COR-L47 (cell line): ENCODE data around the gene IL1RAPL1.
"Not testable (repeated sequence)": the region's sequence is repeated elsewhere in the genome, so short reads cannot be mapped to it uniquely, and the experiment has no call there.

Source experiments
- DNase-seq: peaks from one replicate; lab custom pipeline; 2025; lab: John Stamatoyannopoulos, UW

The IL1RAPL1 gene

DNA sequence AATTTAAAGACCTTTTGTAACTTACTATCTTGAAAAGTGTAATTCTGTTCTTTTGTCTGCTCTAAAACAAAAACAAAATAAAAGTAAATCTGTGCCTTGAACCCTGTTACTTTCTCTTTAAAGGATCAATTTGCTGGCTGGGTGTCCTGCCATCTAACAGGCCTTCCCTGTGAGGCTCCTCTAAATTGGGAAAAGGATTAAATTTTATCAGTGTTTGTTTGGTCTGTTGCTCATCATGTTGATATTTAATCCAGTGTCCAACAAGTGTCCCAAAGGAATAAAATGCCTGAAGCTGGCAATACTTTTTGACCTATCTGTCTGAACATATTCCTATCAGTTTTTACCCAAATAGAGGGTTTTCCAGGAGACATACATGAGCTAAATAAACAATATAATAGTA, 688.7 kb downstream of the IL1RAPL1 start:
- no peak for DNase-seq

DNA sequence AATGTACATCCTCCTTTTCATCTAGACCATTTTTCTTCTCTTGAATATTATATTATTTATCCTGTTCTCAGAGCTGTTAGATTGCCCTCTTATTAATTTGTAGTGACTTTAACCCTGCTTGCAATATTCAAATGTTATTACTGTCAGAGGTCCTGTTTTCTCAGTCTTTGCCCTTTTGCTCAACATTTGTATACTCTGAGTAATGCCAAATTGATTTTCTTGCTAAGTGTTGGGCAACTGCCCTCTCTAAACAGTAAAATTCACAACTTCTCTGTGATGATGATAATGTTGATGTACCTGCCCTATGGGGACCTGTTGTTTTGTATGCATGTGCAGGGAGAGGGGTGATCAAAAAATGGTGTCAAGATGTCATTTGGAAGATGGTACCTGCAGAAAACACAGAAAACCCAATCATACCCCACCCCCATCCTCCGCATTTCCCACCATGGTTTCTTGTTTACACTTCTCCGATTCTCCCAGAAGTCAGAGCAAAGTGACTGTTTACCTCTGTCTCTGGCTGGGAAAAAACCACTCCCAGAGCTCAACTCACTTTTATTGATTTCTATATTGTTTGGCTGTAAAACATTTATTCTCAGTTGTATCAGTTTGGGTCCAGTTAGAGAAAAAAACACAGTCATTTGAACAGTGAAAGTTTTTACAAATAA, 694.0 kb downstream of the IL1RAPL1 start:
- DNase-seq = no peak

DNA sequence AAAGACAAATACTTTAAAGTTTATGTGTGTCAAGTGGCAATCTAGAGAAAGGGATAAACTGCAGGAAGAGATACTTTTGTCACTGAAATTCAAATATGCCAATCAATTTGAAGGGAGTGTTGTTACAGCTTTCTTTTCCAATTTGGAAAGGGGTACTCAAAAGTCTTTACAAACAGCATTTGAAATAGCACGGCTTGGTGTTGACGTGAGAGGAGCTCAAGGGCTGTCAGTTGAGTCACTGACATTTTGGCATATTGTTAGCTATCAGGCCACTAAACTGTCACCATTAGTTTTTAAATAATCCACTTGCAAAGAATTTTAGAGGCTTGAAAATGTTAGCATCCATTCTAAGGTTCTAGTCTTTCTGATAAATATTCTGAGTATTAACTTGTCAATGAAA, 698.4 kb downstream of the IL1RAPL1 start:
- no peak for DNase-seq

GRCh38 chrX:29295987-29296680, 708.9 kb downstream of the IL1RAPL1 start:
- no peak for DNase-seq

- DNase-seq = no peak
Measured at GRCh38 chrX:29297171-29297800, 710.0 kb downstream of the IL1RAPL1 start.

GRCh38 chrX:29299684-29300083, 712.4 kb downstream of the IL1RAPL1 start:
- no peak for DNase-seq

DNA sequence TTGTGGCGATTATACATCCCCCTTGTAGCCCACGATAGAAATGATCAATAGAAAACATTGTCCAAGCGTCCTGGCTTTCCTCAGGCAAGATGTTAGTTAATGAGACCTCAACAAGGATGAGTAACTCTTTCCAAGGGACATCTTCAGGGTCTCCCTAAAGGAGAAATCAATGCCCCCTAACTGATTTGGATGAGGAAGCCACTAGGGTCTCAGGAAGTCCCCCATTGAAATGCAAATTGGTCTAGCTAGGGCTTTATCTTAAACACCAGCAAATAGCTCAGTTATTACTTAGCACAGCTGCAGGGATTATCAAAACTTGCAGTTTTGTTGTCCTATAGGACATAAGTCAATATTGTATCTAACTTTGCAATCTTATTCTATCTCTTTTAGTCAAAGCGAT, 721.5 kb downstream of the IL1RAPL1 start:
- DNase-seq = no peak

GRCh38 chrX:29315931-29316330, 728.7 kb downstream of the IL1RAPL1 start:
- DNase-seq = no peak

DNA sequence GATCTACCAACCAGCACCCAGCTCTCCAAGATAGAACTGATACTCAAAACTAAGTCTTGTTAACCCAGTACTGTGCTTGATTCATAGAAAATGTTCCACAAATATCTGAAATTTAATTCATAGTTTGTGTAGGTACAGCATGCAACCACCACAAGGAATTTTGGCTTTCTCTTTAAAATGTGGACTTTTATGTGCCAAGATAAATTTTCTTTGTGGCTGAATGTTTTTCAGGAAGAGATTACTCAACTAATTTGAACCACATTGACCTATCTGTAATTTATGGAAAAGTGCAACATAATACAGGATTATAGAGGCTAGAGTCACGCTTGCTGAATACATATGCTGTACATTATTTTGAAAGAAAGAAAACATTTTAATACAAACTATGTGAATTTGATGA, 730.8 kb downstream of the IL1RAPL1 start:
- no peak for DNase-seq

DNA sequence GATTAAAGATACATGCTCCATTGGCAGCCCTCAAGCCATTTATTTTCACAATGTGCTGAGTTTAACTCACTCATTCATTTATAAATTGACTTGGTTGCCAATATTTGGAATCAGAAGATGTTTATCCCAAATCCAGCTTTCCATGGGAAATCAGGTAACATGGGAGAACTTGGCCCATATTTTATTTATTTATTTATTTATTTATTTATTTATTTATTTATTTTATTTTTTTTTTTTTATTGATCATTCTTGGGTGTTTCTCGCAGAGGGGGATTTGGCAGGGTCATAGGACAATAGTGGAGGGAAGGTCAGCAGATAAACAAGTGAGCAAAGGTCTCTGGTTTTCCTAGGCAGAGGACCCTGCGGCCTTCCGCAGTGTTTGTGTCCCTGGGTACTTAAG, 745.2 kb downstream of the IL1RAPL1 start:
- DNase-seq = not testable (repeated sequence)

GRCh38 chrX:29333091-29333490, 745.8 kb downstream of the IL1RAPL1 start:
- not testable (repeated sequence) for DNase-seq

DNA sequence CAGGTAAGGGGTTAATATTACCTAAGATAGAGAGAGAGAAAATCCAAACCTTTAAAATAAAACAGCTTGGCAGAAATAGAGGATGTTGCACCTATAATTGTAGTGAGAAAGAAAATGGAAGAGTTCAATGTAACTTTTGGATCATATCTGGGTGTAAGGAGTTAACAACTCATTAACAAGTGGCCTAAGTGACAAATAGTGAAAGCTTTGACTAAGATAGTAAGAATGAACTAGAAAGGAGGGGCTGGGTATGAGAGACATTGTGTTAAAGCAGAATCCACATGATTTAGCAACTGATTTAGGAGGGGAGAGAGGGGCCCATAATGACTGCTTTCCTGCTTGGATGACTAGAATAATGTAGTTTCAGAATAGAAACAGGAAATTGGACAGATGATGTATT, 761.0 kb downstream of the IL1RAPL1 start:
- DNase-seq = no peak

DNA sequence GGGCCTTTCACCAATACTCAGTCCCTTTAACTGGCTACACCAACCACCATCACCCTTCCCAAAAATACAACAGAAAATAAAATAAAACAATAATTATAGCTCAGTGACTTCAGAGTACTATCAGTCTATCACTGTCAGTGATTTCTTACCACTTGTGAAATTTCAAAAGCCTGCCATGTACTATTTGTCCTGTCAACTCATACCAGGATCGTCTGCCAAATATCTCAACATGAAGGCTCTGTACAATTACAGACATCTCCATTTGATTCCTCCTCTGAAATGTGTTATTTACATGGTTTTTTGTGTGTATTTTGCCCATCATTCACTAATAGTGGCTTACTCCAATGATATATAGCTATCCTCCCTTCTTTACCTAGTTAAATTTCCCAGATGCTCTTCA, 772.0 kb downstream of the IL1RAPL1 start:
- no peak for DNase-seq

- not testable (repeated sequence) for DNase-seq
Measured at GRCh38 chrX:29374765-29375164, 787.5 kb downstream of the IL1RAPL1 start.

DNA sequence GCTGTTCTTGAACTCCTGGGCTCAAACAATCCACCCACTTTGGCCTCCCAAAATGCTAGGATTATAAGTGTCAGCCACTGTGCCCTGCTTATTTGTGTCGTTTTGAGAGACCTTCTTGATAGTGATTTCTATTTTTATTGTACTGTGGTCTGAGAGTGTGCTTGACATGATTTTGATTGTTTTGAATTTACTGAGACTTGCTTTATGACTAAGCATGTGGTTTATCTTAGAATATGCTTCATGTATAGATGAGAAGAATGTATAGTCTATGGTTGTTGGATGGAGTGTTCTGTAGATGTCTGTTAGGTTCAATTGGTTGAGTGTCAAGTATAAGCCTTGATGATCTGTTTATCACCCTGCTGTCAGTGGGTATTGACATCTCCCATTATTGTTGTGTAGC, 789.3 kb downstream of the IL1RAPL1 start:
- no peak for DNase-seq

GRCh38 chrX:29382811-29383210, 795.6 kb downstream of the IL1RAPL1 start:
- DNase-seq = no peak

DNA sequence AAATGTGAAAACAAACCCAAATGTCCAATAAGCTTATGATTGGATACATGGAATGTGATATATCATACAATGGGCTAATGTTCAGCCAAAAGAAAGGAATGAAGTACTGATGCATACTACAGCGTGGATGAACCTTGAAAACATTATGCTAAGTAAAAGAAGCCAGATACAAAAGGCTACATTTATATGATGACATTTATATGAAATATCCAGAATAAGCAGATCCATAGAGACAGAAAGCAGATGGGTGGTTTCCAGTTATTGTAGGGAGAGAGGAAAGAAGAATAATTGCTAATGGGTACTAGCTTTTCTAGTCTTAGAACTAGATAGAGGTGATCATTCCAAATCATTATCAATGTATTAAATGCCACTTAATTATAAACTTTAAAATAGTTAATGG, 801.3 kb downstream of the IL1RAPL1 start:
- no peak for DNase-seq

DNA sequence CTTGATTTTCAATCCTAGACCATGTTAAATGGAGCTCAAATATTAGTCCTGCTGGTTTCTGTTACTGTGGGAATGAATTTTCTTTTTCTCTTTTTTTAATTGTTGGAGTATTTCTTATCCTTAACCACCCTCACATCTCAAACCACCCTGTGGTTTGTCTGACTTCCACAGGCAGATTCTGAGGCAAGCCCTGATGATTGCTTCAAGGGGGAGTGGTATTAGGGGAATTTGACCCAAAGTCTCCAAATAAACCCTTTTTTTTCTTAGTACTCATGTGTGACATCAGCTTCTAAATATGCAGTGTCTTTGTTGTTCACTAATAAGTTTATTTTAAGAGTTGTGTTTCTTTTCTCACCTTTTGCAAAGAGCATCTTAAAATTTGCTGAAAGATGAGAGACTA, 810.3 kb downstream of the IL1RAPL1 start:
- no peak for DNase-seq

DNA sequence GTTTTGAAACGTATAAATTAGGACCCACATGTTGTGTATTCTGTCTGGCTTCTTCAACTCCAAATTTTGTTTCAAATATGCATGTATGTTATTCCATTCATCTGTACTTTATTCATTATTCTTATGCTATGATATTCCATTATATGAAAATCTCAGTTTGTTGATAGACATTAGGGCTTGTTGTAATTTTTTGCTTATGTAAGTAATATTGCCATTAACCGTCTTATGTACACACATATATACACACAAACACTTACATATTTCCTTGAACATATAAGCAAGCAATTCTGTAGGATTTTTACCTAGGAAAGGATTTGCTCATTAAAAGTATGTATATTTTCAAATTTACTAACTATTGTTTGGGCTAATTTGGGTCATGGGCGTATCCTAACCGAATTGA, 820.1 kb downstream of the IL1RAPL1 start:
- DNase-seq = no peak

DNA sequence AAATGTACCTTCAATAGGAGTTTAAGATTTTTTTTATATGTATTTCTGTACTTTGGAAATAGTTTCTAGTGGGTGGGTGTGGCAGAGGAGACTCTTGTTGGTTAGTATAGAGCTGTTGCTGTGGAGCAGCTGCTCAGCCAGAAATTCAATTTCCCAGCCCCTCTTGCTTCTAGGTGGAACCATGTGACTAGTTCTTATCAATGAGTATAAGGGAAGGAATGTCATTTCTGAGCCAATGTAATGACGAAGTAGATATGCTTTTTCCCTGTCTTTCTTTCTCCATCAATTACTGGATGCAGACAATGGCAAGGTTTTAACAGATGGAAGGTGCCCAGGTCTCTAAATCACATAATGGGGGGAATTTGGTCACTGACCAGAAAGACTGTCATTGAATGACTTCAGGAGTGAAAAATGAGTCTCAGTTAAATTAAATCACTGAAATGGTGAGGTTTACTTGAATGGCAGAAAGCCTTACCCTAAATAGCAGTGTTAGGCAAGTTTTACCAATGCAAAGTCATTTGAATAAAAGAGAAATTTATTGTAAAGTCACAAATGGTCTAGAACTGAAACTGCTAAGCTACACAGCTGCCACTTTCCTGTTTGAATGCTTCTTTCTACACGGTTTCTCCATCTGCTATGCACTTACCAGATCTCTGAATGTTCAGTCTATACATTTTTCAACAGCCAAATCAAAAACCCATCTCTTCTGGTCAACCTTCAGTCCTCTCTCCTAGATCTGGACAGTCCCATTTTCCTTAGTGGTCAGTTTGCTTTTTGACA, 832.7 kb downstream of the IL1RAPL1 start:
- no peak for DNase-seq

GRCh38 chrX:29422034-29422433, 834.8 kb downstream of the IL1RAPL1 start:
- no peak for DNase-seq

DNA sequence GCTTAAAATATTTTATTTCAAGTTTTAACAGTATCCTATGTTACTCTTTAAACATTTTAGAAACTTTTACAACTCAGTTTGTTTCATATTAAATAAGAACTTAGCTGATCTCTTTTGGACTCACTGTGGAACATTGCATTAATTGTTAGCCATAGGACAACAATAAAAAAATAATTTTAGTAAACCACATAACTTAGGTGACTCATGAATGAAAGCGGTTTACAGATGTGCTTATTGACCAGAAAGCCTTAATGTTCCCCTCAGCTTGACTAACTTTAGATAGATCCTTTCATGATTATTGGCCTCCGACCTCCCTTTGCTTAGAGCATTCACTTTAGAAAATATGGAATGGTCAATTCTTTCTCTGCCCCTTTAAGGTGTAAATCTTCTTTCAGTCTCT, 844.6 kb downstream of the IL1RAPL1 start:
- DNase-seq = no peak

GRCh38 chrX:29432534-29432933, 845.3 kb downstream of the IL1RAPL1 start:
- DNase-seq = no peak
